ENCODE results near the gene USP10. TPM values are rescaled to one million over a fixed set of nuclear protein-coding genes. Genes with fewer than 3 reads are reported as not detected.

USP10 gene
- polyA plus RNA-seq, 2 of the 4 experiments (the other 2 are of a cell fraction), result 61.5 to 93.5 TPM

GRCh38 chr16:84712138-84712671 is 12.4 kb downstream of the USP10 start:
- Histone ChIP-seq H3K4me3 (no peak overlapping the region), H3K27ac (no peak overlapping the region), H3K4me1 (peaks cover 23% of the 10 kb centered on the region), H3K4me2 (no peak overlapping the region), H3K9me3 (no peaks in the 10 kb centered on the region)
- POLR2A ChIA-PET, result no interaction called here
- ATAC-seq, result peak in 1 of 2 experiments; percentile 25; a peak in 2 of 6 replicates
- no peak for TF ChIP-seq KDM1A (IDR thresholded peaks at IDR 0.05; ENCODE audit: low read depth)
- TF ChIP-seq JUN (IDR thresholded peaks at IDR 0.05), result no peak
- TF ChIP-seq E2F6 (IDR thresholded peaks at IDR 0.05; ENCODE audit: borderline replicate concordance, low read depth), result no peak
- TF ChIP-seq KDM5A (IDR thresholded peaks at IDR 0.05), result no peak
- no peak for TF ChIP-seq RNF2 (IDR thresholded peaks at IDR 0.05; ENCODE audit: borderline replicate concordance, low read depth)
- TF ChIP-seq HOXA7 (CRISPR knock-in tag; IDR thresholded peaks at IDR 0.05), result no peak
- no peak for TF ChIP-seq BHLHE40 (IDR thresholded peaks at IDR 0.05; ENCODE audit: low read depth, low read length)
- CTCF ChIA-PET, result interaction anchor here (1.3 to 9.4 kb wide), 7 partner anchors 8 to 42 kb away, joined by 3 to 133 read pairs (median 5); no protein-coding TSS in a partner anchor
- no peak for FAIRE-seq
- WGBS (ENCODE audit: missing lambda C conversion rate), result 96% methylated on average over 8 of the region's 8 CpGs
- no peak for DNase-seq (ENCODE audit: low read depth in 1 of 2, low spot score in 1 of 2)

- no peak for FAIRE-seq
- no peak for ATAC-seq
- TF ChIP-seq MAFK (IDR thresholded peaks at IDR 0.05; ENCODE audit: partially characterized antibody), result no peak
- TF ChIP-seq GATA3 (IDR thresholded peaks at IDR 0.05; ENCODE audit: borderline replicate concordance), result no peak
- no peak for TF ChIP-seq BHLHE40 (IDR thresholded peaks at IDR 0.05; ENCODE audit: low read depth, low read length)
- TF ChIP-seq REST (IDR thresholded peaks at IDR 0.05), result no peak
- no peak for TF ChIP-seq EHF (CRISPR knock-in tag; IDR thresholded peaks at IDR 0.05)
- no peak for TF ChIP-seq TFCP2L1 (CRISPR knock-in tag; IDR thresholded peaks at IDR 0.05)
- no peaks in the 10 kb centered on the region for H3K9me3 ChIP-seq
- H3K4me3 ChIP-seq, result no peak overlapping the region
- ChIA-PET POLR2A (interaction anchor here (0.9 kb wide), 1 partner anchor 10 kb away, joined by 3 read pairs; no protein-coding TSS in a partner anchor), CTCF (interaction anchor here (0.6 to 9.4 kb wide), 7 partner anchors 9 to 180 kb away, joined by 3 to 133 read pairs (median 5); no protein-coding TSS in a partner anchor)
- DNase-seq (ENCODE audit: low read depth in 1 of 2, low spot score in 1 of 2), result no peak
- peaks cover 17% of the 10 kb centered on the region for H3K4me1 ChIP-seq
- no peak overlapping the region for H3K4me2 ChIP-seq
- no peak overlapping the region for H3K27ac ChIP-seq
- 85% methylated on average over 13 of the region's 13 CpGs for WGBS (ENCODE audit: missing lambda C conversion rate)
These were observed 13.3 kb downstream of the USP10 start for GRCh38 chr16:84712801-84713775.

GRCh38 chr16:84714028-84714427 is 14.2 kb downstream of the USP10 start:
- H3K4me2 ChIP-seq, result no peak overlapping the region
- CTCF ChIA-PET, result interaction anchor here (1.2 to 9.4 kb wide), 4 partner anchors 11 to 91 kb away, joined by 4 to 133 read pairs (median 28); no protein-coding TSS in a partner anchor
- DNase-seq (ENCODE audit: low read depth in 1 of 2, low spot score in 1 of 2) (no peak), FAIRE-seq (no peak), ATAC-seq (no peak)
- 96% methylated on average over 6 of the region's 6 CpGs for WGBS (ENCODE audit: missing lambda C conversion rate)
- H3K4me1 ChIP-seq, result peaks cover 11% of the 10 kb centered on the region
- POLR2A ChIA-PET, result no interaction called here
- no peak overlapping the region for H3K4me3 ChIP-seq
- H3K9me3 ChIP-seq, result no peaks in the 10 kb centered on the region
- no peak overlapping the region for H3K27ac ChIP-seq
- TF ChIP-seq RCOR1 (IDR thresholded peaks at IDR 0.05; ENCODE audit: low read depth, low read length) (no peak), CBX8 (IDR thresholded peaks at IDR 0.05) (no peak), ZNF302 (CRISPR knock-in tag; IDR thresholded peaks at IDR 0.05) (no peak), HDAC2 (IDR thresholded peaks at IDR 0.05) (no peak), CTCF (IDR thresholded peaks at IDR 0.05) (no peak), JUNB (IDR thresholded peaks at IDR 0.05) (no peak), MYC (IDR thresholded peaks at IDR 0.05; ENCODE audit: borderline replicate concordance, low read length) (no peak), POLR2AphosphoS2 (conservative IDR thresholded peaks at IDR 0.05; ENCODE audit: low read length) (no peak), KDM5A (IDR thresholded peaks at IDR 0.05) (no peak), EHMT2 (IDR thresholded peaks at IDR 0.05; ENCODE audit: low read depth) (no peak), HES2 (IDR thresholded peaks at IDR 0.05) (no peak)

Measured in A549 (cell line).